Fibroblast of mammary gland (primary cell): ENCODE measurements around the gene TMX3.

Experiments
- DNase-seq: peaks from one replicate; pipeline ENCODE4 v3.0.0-alpha.2; 2010; ENCODE audit warnings: low read depth
- H3K4me3 ChIP-seq: 2 replicates; pipeline ENCODE4 v1.5.1; 2011; ENCODE audit warnings: low read depth, mild to moderate bottlenecking, low read length, moderate library complexity; ENCODE audit not compliant: control insufficient read depth
- CTCF ChIP-seq: conservative IDR thresholded peaks from 2 replicates; pipeline ENCODE4 v1.5.1; 2011; ENCODE audit warnings: low read depth, low read length, inconsistent platforms; ENCODE audit not compliant: control insufficient read depth, insufficient read depth

The TMX3 gene

GRCh38 chr18:68667121-68667520 is 47.8 kb downstream of the TMX3 start:
- peak; percentile 35 for DNase-seq
- TF ChIP-seq CTCF = no peak
- H3K4me3 ChIP-seq = no peak overlapping the region

GRCh38 chr18:68666381-68666780 is 48.5 kb downstream of the TMX3 start:
- no peak for TF ChIP-seq CTCF
- peak; percentile 15 for DNase-seq
- H3K4me3 ChIP-seq = no peak overlapping the region

GRCh38 chr18:68665628-68666027 is 49.3 kb downstream of the TMX3 start:
- H3K4me3 ChIP-seq = no peak overlapping the region
- no peak for DNase-seq
- TF ChIP-seq CTCF = no peak

GRCh38 chr18:68662754-68663153 is 52.2 kb downstream of the TMX3 start:
- peak; percentile 57 for DNase-seq
- peak; percentile 33 for TF ChIP-seq CTCF
- no peak overlapping the region for H3K4me3 ChIP-seq

GRCh38 chr18:68660354-68661183 is 54.3 kb downstream of the TMX3 start:
- TF ChIP-seq CTCF = peak; percentile 48

GRCh38 chr18:68648191-68648590 is 66.7 kb downstream of the TMX3 start:
- no peak for TF ChIP-seq CTCF
- no peak overlapping the region for H3K4me3 ChIP-seq
- peak; percentile 18 for DNase-seq

More at GRCh38 chr18:68660354-68661183, 54.3 kb downstream of the TMX3 start:
- no peak overlapping the region for H3K4me3 ChIP-seq
- peak; percentile 68 for DNase-seq
